IPS-18a (cell line): ENCODE results near the gene CUX1.
"Not testable (repeated sequence)": the region's sequence is repeated elsewhere in the genome, so short reads cannot be mapped to it uniquely, and the experiment has no call there.

Source experiments
- H3K27ac ChIP-seq: one replicate; pipeline ENCODE4 v1.5.1; 2013; ENCODE audit warnings: low read length
- H3K27me3 ChIP-seq: one replicate; pipeline ENCODE4 v1.6.1; 2013; ENCODE audit warnings: mild to moderate bottlenecking, low read length; ENCODE audit not compliant: control insufficient read depth, insufficient read depth
- H3K36me3 ChIP-seq: one replicate; pipeline ENCODE4 v1.6.1; 2013; ENCODE audit warnings: low read depth, low read length; ENCODE audit not compliant: control insufficient read depth
- H3K4me1 ChIP-seq: one replicate; pipeline ENCODE4 v1.6.1; 2013; ENCODE audit warnings: low read depth, low read length; ENCODE audit not compliant: control insufficient read depth
- H3K4me3 ChIP-seq: one replicate; pipeline ENCODE4 v1.5.1; 2013; ENCODE audit warnings: low read length
- H3K9ac ChIP-seq: one replicate; pipeline ENCODE4 v1.6.1; 2013; ENCODE audit warnings: mild to moderate bottlenecking, low read length, moderate library complexity
- H3K9me3 ChIP-seq: one replicate; pipeline ENCODE4 v1.6.1; 2013; ENCODE audit warnings: low read depth, low read length; ENCODE audit not compliant: control insufficient read depth

CUX1 gene

DNA sequence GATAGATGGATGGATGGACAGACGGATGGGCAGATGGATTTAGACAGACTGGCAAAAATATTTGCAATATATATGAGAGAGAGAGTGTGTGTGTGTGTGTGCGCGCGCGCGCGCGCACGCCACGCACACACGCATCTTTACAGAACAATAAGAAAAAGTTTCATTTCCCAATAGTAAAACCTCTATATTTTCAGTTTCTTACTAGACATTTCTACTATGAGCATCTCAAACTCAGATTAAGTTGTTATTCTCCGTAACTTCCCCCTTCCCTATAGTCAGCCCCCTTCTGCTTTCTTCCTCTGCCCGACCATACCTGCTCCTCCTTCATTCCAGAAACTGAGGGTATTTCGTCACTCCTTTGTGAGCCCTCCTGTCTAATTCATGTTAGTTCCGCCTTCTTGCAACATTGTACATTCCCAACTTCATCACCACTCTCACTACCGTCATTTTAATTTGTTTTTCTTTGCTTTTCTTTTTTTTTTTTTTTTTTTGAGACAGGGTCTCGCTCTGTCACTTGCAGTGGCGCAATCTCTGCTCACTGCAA lies 314.9 kb downstream of the CUX1 start:
- Histone ChIP-seq H3K27ac (no peak overlapping the region), H3K9me3 (no peaks in the 10 kb centered on the region), H3K4me3 (no peak overlapping the region), H3K4me1 (no peaks in the 10 kb centered on the region), H3K9ac (no peak overlapping the region), H3K27me3 (no peaks in the 10 kb centered on the region), H3K36me3 (peaks cover 4% of the 10 kb centered on the region)

- H3K36me3 ChIP-seq, result peaks cover 6% of the 10 kb centered on the region
Observed at GRCh38 chr7:102138676-102139075, 321.2 kb downstream of the CUX1 start.

GRCh38 chr7:102140952-102141370 lies 323.5 kb downstream of the CUX1 start:
- H3K4me3 ChIP-seq, result no peak overlapping the region
- H3K27ac ChIP-seq, result no peak overlapping the region
- H3K4me1 ChIP-seq, result no peaks in the 10 kb centered on the region
- H3K9ac ChIP-seq, result no peak overlapping the region
- H3K9me3 ChIP-seq, result no peaks in the 10 kb centered on the region
- peaks cover 3% of the 10 kb centered on the region for H3K36me3 ChIP-seq
- H3K27me3 ChIP-seq, result no peaks in the 10 kb centered on the region

More at GRCh38 chr7:102138676-102139075, 321.2 kb downstream of the CUX1 start:
- Histone ChIP-seq H3K27me3 (no peaks in the 10 kb centered on the region), H3K9ac (no peak overlapping the region), H3K9me3 (no peaks in the 10 kb centered on the region), H3K4me1 (no peaks in the 10 kb centered on the region), H3K27ac (no peak overlapping the region), H3K4me3 (no peak overlapping the region)

DNA sequence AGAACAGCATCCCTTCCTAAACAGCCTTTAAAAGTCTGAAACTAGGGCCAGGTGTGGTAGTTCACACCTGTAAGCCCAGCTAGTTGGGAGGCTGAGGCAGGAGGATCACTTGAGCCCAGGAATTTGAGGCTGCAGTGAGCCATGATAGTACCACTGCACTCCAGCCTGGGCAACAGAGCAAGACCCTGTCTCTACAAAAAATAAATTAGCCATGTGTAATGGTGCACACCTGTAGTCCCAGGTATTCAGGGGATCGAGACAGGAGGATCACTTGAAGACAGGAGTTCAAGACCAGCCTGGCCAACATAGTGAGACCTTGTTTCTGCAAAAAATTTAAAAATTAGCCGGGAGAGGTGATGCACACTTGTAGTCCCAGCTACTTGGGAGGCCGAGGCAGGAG lies 325.0 kb downstream of the CUX1 start:
- H3K36me3 ChIP-seq, H3K27ac ChIP-seq, H3K9me3 ChIP-seq, H3K9ac ChIP-seq, H3K4me1 ChIP-seq, H3K4me3 ChIP-seq, H3K27me3 ChIP-seq: not testable (repeated sequence)

DNA sequence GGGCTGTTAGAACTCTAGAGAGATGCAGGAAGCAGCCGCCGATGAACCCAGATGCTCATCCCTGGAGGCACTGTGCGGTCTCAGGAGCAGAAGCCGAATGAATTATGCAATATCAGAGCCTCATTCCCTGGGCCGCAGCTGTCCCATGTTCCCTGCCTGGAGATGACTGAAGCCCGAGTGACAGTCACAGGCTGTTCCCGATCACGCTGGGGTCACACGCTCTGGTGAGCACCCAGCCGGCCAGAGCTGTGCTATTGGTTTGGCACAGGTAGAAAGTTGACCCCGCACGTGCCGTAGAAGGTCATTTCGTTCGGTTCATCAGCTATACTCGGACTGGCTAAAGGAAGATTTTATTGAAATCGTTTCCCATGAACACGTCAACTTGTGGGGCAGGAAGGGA lies 328.7 kb downstream of the CUX1 start:
- Histone ChIP-seq H3K4me3 (no peak overlapping the region), H3K9me3 (no peaks in the 10 kb centered on the region), H3K9ac (no peak overlapping the region), H3K27ac (no peak overlapping the region), H3K27me3 (no peaks in the 10 kb centered on the region), H3K4me1 (no peaks in the 10 kb centered on the region), H3K36me3 (no peaks in the 10 kb centered on the region)

- Histone ChIP-seq H3K4me3 (no peak overlapping the region), H3K9ac (no peak overlapping the region), H3K27ac (no peak overlapping the region), H3K4me1 (peaks cover under 1% of the 10 kb centered on the region), H3K36me3 (no peaks in the 10 kb centered on the region), H3K9me3 (no peaks in the 10 kb centered on the region), H3K27me3 (no peaks in the 10 kb centered on the region)
Observed at GRCh38 chr7:102147008-102147407, 329.6 kb downstream of the CUX1 start.

GRCh38 chr7:102148799-102149198 lies 331.4 kb downstream of the CUX1 start:
- Histone ChIP-seq H3K36me3 (no peaks in the 10 kb centered on the region), H3K4me3 (no peak overlapping the region), H3K9me3 (no peaks in the 10 kb centered on the region), H3K27me3 (no peaks in the 10 kb centered on the region), H3K9ac (no peak overlapping the region), H3K27ac (no peak overlapping the region), H3K4me1 (peaks cover 18% of the 10 kb centered on the region)

DNA sequence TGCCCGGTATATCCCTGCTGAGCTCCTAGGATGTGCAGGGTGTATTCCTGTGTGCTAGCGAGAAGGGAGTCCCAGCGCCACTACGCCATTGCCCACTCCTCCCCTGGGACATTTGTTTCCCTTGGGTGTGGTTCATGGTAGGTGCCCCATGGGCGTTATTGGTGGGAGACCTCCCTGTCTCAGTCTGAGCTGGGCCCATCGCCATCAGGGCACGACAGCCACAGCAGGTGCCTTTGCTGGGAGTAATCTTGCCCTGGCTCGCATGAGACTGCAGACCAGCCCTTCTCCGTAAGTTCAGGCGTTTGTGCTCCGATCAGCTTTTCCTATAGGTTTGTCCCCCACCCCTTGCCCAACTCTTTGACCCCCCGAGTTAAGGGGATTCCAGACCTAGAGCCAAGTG lies 332.0 kb downstream of the CUX1 start:
- H3K27me3 ChIP-seq, result no peaks in the 10 kb centered on the region
- H3K27ac ChIP-seq, result no peak overlapping the region
- no peaks in the 10 kb centered on the region for H3K36me3 ChIP-seq
- peaks cover 18% of the 10 kb centered on the region for H3K4me1 ChIP-seq
- no peak overlapping the region for H3K4me3 ChIP-seq
- H3K9me3 ChIP-seq, result no peaks in the 10 kb centered on the region
- H3K9ac ChIP-seq, result no peak overlapping the region

DNA sequence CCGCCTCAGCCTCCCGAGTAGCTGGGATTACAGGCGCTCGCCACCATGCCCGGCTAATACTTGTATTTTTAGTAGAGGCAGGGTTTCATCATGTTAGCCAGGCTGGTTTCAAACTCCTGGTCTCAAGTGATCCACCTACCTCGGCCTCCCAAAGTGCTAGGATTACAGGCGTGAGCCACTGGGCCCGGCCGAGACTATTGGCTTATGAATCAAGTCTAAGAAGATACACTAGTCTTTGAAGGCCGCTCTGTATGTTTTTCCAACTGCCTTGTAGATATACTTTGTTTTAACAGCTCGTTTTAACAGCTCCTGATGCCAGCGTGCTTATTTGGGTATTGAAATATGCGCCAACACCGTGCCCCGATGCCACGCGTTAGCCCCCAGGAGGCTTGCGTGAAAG lies 332.8 kb downstream of the CUX1 start:
- Histone ChIP-seq H3K4me1 (peaks cover 18% of the 10 kb centered on the region), H3K4me3 (no peak overlapping the region), H3K9me3 (no peaks in the 10 kb centered on the region), H3K27ac (no peak overlapping the region), H3K36me3 (no peaks in the 10 kb centered on the region), H3K9ac (no peak overlapping the region), H3K27me3 (no peaks in the 10 kb centered on the region)

DNA sequence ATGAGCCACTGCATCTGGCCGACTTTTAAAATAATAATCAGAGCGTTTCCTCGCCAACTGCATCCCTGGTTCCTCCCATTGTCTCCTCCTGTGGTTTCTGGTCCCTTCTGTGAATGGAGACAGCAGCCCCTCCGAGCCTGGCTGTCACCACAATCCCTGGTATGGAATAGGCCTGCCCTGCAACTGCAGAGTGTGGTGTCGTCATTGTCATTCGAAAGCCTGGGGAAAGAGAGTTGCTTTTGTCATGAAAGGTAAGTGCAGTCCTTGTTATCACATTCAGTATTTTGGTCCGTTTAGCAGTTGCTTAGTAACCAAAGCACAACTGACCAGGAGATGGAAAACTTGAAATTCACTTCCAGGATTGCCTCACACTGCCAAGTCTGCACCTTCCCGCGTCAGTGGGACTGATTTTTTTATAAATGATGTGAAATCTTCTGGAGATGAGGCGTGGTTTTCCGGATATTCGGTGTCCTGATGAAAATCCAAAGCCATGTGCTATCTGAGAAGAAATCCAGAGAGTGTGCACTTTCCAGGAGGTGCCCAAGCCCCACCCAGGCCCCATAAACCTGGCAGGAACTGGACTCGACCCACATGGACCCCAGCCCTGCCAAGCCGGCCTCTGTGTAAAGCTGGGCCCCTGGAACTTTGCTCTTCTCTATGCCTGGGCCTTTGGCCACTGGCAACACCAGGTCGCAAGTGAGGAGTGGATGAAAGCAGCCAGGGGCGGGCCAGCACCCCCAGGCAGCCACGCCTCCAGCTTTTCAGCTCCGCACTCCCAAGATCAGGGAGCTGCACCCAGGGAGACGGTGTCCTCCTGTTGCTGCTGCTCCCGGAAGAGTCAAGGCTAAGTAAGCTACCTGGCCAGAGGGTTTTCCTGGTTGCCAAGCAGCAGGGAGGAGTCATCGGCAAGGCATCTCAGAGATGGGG lies 335.5 kb downstream of the CUX1 start:
- Histone ChIP-seq H3K27ac (peak overlapping the region; percentile 74), H3K9ac (peak overlapping the region; percentile 74), H3K36me3 (no peaks in the 10 kb centered on the region), H3K4me3 (no peak overlapping the region), H3K9me3 (no peaks in the 10 kb centered on the region), H3K4me1 (peaks cover 18% of the 10 kb centered on the region), H3K27me3 (no peaks in the 10 kb centered on the region)

DNA sequence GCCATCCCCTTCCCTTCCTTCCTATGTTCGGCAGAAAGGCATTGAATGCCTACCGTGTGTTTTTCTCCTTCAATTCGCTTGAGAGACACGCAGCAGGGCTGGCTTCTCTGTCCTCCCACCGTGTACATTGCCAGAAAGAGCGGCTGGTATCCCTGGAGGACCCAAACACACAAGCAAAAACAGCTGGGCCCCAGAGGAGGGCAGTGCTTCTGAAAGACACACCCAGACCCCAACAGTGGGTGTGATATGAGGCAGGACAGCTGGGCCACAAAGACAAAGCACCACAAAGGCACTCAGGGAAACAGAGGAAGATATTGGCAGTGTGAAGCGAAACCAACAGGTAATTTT lies 336.1 kb downstream of the CUX1 start:
- no peaks in the 10 kb centered on the region for H3K36me3 ChIP-seq
- no peaks in the 10 kb centered on the region for H3K9me3 ChIP-seq
- H3K4me3 ChIP-seq, result no peak overlapping the region
- peak overlapping the region; percentile 74 for H3K27ac ChIP-seq
- H3K4me1 ChIP-seq, result peaks cover 18% of the 10 kb centered on the region
- H3K9ac ChIP-seq, result peak overlapping the region; percentile 74
- no peaks in the 10 kb centered on the region for H3K27me3 ChIP-seq

GRCh38 chr7:102154425-102154824 lies 337.0 kb downstream of the CUX1 start:
- H3K4me3 ChIP-seq, result no peak overlapping the region
- no peaks in the 10 kb centered on the region for H3K27me3 ChIP-seq
- no peaks in the 10 kb centered on the region for H3K36me3 ChIP-seq
- H3K9ac ChIP-seq, result no peak overlapping the region
- H3K9me3 ChIP-seq, result no peaks in the 10 kb centered on the region
- peaks cover 18% of the 10 kb centered on the region for H3K4me1 ChIP-seq
- no peak overlapping the region for H3K27ac ChIP-seq
